ENCODE measurements around the gene PLA2G4F.

PLA2G4F gene, protein sequence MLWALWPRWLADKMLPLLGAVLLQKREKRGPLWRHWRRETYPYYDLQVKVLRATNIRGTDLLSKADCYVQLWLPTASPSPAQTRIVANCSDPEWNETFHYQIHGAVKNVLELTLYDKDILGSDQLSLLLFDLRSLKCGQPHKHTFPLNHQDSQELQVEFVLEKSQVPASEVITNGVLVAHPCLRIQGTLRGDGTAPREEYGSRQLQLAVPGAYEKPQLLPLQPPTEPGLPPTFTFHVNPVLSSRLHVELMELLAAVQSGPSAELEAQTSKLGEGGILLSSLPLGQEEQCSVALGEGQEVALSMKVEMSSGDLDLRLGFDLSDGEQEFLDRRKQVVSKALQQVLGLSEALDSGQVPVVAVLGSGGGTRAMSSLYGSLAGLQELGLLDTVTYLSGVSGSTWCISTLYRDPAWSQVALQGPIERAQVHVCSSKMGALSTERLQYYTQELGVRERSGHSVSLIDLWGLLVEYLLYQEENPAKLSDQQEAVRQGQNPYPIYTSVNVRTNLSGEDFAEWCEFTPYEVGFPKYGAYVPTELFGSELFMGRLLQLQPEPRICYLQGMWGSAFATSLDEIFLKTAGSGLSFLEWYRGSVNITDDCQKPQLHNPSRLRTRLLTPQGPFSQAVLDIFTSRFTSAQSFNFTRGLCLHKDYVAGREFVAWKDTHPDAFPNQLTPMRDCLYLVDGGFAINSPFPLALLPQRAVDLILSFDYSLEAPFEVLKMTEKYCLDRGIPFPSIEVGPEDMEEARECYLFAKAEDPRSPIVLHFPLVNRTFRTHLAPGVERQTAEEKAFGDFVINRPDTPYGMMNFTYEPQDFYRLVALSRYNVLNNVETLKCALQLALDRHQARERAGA

DNA sequence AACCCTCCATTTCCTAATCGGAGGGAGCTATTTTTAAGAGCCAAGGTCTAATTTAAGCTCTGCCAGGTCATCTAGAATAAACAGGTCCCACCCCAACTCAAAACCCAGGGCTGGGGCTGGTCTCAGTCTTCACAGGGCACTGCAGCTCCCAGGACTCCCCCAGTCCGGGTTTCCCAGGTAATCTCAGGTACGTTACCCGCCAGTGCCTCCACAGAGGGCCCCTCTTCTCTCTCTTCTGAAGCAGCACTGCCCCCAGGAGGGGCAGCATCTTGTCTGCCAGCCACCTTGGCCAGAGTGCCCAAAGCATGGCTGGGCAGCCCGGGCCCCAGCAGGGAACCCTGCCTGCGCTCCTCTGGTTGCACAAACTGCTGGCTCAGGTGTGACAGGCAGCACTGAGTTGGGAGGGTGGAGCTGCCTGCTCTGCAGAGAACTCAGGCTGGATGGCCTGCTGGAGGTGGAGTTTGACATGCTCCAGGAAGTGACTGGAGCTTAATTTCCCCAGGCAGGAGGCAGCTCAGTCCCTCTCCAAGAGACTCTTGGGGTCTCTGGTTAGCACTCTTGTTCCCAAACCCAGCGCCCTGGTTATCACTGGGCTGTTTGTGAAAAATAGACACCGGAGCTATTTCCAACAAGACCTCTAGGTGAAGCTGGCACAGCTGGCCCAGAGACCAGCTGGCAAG lies at the start of gene PLA2G4F:
PLA2G4F (minus strand) TSS at position 394 of the 680 bp plus-strand sequence; CDS start at position 307, 87 bp downstream.
- no peak for DNase-seq

GRCh38 chr15:42203891-42204290 lies 47.5 kb upstream of the PLA2G4F start:
- no peak for DNase-seq

DNA sequence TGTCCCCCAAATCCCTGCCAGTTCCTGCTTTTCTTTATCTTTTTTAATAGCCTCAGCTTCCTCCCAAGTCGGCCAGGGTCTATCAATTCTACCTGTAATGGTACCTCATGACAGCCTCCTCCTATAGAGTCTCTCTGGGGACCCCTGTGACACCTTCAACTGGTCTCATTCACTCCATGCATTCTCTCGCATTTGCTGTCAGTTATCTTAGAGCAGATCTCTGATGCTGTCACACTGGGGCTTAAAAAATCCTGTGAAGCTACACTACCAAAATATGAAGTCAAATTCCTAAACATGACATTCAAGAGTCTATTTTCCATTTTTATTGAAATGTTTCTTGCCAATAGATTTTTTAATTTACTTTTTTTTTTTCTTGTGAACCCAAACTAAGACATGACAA lies 46.2 kb upstream of the PLA2G4F start:
- DNase-seq, result no peak

GRCh38 chr15:42201801-42202200 lies 45.4 kb upstream of the PLA2G4F start:
- DNase-seq, result no peak

- no peak for DNase-seq
Observed at GRCh38 chr15:42199126-42199525, 42.7 kb upstream of the PLA2G4F start.

DNA sequence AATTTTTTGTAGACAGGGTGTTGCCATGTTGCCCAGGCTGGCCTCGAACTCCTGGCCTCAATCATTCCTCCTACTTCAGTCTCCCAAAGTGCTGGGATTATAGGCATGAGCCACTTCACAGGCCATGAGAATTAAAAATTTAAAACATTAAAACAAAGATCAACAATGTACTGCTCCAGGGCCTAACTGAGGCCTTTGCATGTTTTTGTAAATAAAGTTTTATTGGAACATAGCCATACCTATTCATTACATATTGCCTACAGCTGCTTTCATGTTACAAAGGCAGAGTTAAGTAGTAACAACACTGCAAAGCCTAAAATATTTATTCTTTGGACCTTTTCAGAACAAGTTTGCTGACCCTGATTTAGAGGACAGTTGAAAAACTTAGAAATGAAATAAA lies 42.1 kb upstream of the PLA2G4F start:
- DNase-seq, result no peak

- DNase-seq, result no peak
Observed at GRCh38 chr15:42194513-42194912, 38.1 kb upstream of the PLA2G4F start.

DNA sequence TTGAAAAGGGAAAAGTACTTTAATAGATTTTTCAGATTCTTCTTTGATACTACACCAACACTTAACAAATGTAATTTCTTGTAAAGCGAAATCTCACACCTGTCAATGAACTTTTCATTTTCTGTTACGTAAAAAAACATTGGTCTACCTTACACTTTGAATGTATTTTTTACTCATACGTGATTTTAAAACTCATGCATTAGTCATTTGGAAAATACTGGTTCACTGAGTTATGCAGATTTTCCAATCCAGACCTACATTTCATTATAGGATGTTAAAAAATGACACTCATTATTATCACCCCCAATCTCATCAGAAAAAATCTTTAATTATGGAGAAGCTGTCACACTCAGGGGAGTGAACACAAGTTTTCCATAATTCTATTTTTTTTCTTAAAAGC lies 36.9 kb upstream of the PLA2G4F start:
- no peak for DNase-seq

GRCh38 chr15:42191610-42192346 lies 35.3 kb upstream of the PLA2G4F start:
- DNase-seq, result no peak

GRCh38 chr15:42190370-42190769 lies 33.9 kb upstream of the PLA2G4F start:
- no peak for DNase-seq

DNA sequence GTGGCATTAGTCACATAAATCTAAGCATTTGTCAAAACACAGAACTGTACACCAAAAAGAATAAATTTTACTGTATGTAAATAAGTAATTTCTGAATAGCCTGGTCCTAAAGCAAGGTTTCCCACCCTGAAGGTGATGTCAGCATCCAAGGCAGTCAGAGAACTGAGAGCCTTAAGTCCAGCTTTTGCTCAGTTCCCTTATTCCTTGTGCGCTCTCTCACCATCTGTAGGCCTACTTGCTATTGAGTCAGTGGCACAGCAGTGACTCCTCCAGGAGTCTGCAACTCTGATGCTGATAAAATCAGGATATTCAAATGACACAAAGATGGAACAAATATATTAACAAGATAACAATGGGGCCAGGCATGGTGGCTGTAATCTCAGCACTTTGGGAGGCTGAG lies 29.4 kb upstream of the PLA2G4F start:
- no peak for DNase-seq

DNA sequence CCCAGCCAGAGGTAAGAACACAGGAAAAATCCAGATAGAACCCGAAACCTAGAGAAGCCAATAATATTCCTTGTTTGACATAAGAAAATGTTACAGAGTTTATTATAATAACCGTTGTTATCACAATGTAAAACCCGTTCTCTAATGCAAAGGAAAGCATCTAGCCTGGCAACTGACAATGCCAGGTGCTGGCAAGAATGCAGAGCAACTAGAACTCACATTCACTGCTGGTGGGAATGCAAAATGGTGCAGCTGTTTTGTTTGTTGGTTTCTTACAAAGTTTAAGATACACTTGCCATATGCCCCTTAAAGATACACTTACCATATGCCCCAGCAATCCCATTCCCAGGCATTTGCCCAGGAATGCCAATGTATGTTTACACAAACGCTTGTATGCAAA lies 28.3 kb upstream of the PLA2G4F start:
- DNase-seq, result no peak

DNA sequence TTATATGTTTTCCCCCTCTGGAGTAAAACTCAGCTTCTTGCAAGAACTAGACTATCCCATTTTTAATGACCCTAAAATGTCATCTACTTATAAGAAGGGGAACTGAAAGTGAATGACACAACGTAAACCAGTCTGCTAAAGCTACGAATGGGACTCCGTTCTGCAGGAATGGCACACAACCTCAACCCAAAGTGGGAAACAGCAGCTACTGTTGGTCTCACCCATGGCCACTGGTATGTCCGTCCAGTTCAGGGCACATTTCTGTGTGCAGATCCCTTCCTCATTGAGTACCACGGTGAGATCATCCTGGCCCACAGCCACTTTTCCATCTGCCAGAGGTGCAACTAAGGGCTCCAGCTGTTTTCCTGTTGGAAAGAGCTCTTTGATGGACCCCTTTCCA lies 27.9 kb upstream of the PLA2G4F start:
- no peak for DNase-seq

GRCh38 chr15:42182961-42183360 lies 26.5 kb upstream of the PLA2G4F start:
- DNase-seq, result no peak

DNA sequence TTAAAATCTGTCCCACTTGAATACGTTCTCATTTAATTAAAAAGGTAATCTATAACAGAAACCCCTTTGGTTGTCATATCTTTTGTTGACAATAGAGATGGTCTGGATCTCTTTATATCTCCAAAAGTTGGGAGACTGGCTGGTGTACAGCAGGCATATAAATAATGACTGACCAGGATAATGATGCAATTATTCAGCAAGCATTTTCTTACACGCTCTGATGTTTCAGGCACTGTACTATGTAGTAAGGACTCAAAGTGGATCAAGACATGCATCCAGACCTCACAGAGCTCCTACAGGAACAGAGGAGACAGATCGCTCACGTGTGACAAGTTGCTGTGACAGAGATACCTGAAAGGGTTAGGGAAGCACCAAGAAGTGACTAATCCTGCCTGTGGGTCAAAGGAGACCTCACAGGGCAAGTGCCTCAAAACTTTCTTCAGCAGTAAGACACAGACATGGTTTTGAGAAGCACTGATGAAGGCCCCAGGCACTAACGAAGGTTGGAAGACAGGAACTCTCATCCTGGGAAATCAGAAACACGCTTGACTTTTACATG lies 26.0 kb upstream of the PLA2G4F start:
- no peak for DNase-seq

- DNase-seq, result no peak
Observed at GRCh38 chr15:42178056-42178455, 21.6 kb upstream of the PLA2G4F start.

GRCh38 chr15:42175671-42176070 lies 19.2 kb upstream of the PLA2G4F start:
- no peak for DNase-seq

GRCh38 chr15:42172475-42172874 lies 16.0 kb upstream of the PLA2G4F start:
- DNase-seq, result no peak

DNA sequence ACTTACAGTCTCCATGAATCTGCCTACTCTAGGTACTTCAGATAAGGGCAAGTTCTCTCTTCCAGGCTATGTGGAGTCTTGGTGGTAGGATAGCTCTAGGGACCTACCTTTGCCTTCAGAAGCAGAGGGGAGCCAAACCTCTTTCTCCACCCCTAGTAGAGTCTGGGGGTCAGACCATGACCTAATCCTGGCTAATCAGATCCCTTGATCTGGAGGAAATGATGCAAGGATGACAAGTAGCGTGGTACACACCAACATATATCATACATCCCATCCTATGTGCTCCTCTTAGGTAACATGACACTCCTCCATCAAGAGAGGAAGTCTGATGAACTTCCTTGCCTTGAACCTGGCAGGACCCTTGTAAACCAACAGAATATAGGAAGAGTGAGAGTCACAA lies 15.4 kb upstream of the PLA2G4F start:
- no peak for DNase-seq

- DNase-seq, result no peak
Observed at GRCh38 chr15:42171122-42171521, 14.7 kb upstream of the PLA2G4F start.

- no peak for DNase-seq
Observed at GRCh38 chr15:42166225-42166940, 9.9 kb upstream of the PLA2G4F start.

DNA sequence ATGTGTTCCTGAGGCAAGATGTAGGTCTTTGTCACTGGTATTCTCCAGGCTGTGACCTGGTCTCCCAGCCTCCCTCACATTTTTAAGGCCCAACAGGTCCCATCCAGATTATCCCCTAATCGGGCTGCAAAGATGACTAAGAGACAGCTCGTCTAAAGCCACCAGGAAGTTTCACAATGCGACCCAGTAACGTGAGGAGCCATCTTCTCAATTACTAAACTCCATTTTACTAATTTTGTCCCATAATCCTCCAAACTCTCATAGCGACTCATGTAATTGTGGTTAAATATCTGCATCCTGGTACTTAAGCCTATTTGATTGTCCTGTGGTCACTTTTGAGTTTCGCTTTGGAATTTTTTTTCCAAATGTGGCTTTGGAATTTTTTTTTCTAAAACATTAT lies 8.7 kb upstream of the PLA2G4F start:
- no peak for DNase-seq
